ENCODE measurements around the gene SPAG8.

Gene SPAG8

GRCh38 chr9:35812025-35812602 lies at the start of gene SPAG8:
TSS of gene SPAG8 (minus strand) at chr9:35812262. CDS start at chr9:35812147, 115 bp downstream.
- peak within 1 kb of the TSS; percentile 52 for H3K4me3 ChIP-seq (ENCODE audit: low read length)
- H2AFZ ChIP-seq (ENCODE audit: low read depth, low read length), result peak within 1 kb of the TSS; percentile 3
- no peaks in the 10 kb centered on the region for H3K9me3 ChIP-seq (ENCODE audit: low read length)
- H3K36me3 ChIP-seq (ENCODE audit: insufficient read depth, low read length), result no peaks in the 10 kb centered on the region
- H3K27me3 ChIP-seq (ENCODE audit: insufficient read depth, low read length), result no peaks in the 10 kb centered on the region
- H3K4me1 ChIP-seq (ENCODE audit: insufficient read depth, low read length), result peaks cover 18% of the 10 kb centered on the region

DNA sequence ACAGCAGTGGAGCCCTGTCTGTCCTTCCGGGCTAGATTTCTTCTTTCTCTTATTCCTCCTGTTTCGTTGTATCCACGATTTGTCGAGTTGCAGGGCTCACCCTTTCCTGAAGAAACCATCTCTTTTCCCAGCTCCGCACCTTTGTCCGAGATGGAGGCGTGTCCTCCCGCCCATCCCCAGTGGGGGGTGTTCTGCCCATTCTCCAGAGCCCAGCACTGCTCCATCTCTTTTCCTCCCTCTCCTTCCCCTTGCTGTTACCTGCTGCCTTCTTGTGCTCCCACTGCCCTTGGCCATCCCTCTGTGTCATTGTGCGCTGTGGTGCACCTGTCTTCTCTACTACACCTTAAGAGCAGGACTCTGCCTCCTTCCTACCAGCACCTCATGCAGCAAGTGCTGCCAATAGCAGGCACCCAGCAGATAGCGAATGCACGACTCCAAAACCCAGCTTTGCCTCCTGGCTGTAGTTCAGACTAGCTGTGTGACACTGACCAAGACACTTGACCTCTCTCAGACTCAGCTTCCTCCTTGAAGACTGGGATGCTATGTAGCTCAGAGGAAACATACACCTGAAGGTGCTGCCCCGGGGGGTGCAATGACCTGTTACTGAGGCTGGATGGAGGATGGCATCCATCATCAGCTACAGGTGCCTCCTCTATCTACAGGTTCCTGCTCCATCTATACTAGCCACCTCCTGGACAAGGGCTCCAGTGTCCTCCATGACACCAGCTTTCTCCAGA lies 49.3 kb upstream of the SPAG8 start:
- no peaks in the 10 kb centered on the region for H3K4me1 ChIP-seq (ENCODE audit: insufficient read depth, low read length)
- H3K9me3 ChIP-seq (ENCODE audit: low read length), result no peaks in the 10 kb centered on the region
- H3K36me3 ChIP-seq (ENCODE audit: insufficient read depth, low read length), result no peaks in the 10 kb centered on the region
- H2AFZ ChIP-seq (ENCODE audit: low read depth, low read length), result no peak overlapping the region
- H3K4me3 ChIP-seq (ENCODE audit: low read length), result no peak overlapping the region
- no peaks in the 10 kb centered on the region for H3K27me3 ChIP-seq (ENCODE audit: insufficient read depth, low read length)

GRCh38 chr9:35859990-35860339 lies 47.9 kb upstream of the SPAG8 start:
- Histone ChIP-seq H3K9me3 (ENCODE audit: low read length) (no peaks in the 10 kb centered on the region), H3K4me3 (ENCODE audit: low read length) (no peak overlapping the region), H3K4me1 (ENCODE audit: insufficient read depth, low read length) (no peaks in the 10 kb centered on the region), H3K36me3 (ENCODE audit: insufficient read depth, low read length) (peaks cover under 1% of the 10 kb centered on the region), H2AFZ (ENCODE audit: low read depth, low read length) (no peak overlapping the region), H3K27me3 (ENCODE audit: insufficient read depth, low read length) (no peaks in the 10 kb centered on the region)

- no peaks in the 10 kb centered on the region for H3K27me3 ChIP-seq (ENCODE audit: insufficient read depth, low read length)
- H3K4me3 ChIP-seq (ENCODE audit: low read length), result no peak overlapping the region
- H3K4me1 ChIP-seq (ENCODE audit: insufficient read depth, low read length), result no peaks in the 10 kb centered on the region
- peaks cover 2% of the 10 kb centered on the region for H3K36me3 ChIP-seq (ENCODE audit: insufficient read depth, low read length)
- no peak overlapping the region for H2AFZ ChIP-seq (ENCODE audit: low read depth, low read length)
- no peaks in the 10 kb centered on the region for H3K9me3 ChIP-seq (ENCODE audit: low read length)
These were observed 47.4 kb upstream of the SPAG8 start for GRCh38 chr9:35859310-35859989.

DNA sequence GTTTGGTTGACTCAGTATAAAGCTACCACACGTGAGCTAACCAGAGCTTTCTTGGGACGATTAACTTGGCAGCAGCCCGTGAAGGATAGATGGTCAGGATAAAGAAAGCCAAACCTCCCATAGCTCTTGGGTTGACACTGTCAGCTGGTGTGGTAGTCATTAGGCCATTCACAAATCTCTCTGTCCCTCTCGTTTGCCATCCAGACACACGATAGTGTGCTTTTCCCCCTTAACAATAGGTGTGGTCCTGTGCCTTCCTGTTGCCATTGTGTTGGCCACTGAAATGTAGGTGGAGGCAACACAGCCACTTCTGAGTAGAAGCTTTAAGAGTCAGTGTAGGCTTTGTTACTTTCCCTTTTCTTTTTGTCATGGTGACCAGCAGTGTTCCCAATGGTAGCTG lies 46.4 kb upstream of the SPAG8 start:
- no peaks in the 10 kb centered on the region for H3K4me1 ChIP-seq (ENCODE audit: insufficient read depth, low read length)
- no peaks in the 10 kb centered on the region for H3K27me3 ChIP-seq (ENCODE audit: insufficient read depth, low read length)
- no peak overlapping the region for H3K4me3 ChIP-seq (ENCODE audit: low read length)
- H2AFZ ChIP-seq (ENCODE audit: low read depth, low read length), result no peak overlapping the region
- no peaks in the 10 kb centered on the region for H3K9me3 ChIP-seq (ENCODE audit: low read length)
- H3K36me3 ChIP-seq (ENCODE audit: insufficient read depth, low read length), result peaks cover 2% of the 10 kb centered on the region

- no peaks in the 10 kb centered on the region for H3K27me3 ChIP-seq (ENCODE audit: insufficient read depth, low read length)
- H3K4me3 ChIP-seq (ENCODE audit: low read length), result no peak overlapping the region
- peaks cover 5% of the 10 kb centered on the region for H3K36me3 ChIP-seq (ENCODE audit: insufficient read depth, low read length)
- no peaks in the 10 kb centered on the region for H3K9me3 ChIP-seq (ENCODE audit: low read length)
- no peaks in the 10 kb centered on the region for H3K4me1 ChIP-seq (ENCODE audit: insufficient read depth, low read length)
- H2AFZ ChIP-seq (ENCODE audit: low read depth, low read length), result no peak overlapping the region
These were observed 44.8 kb upstream of the SPAG8 start for GRCh38 chr9:35856882-35857281.

GRCh38 chr9:35856206-35856605 lies 44.1 kb upstream of the SPAG8 start:
- Histone ChIP-seq H3K9me3 (ENCODE audit: low read length) (no peaks in the 10 kb centered on the region), H3K27me3 (ENCODE audit: insufficient read depth, low read length) (no peaks in the 10 kb centered on the region), H2AFZ (ENCODE audit: low read depth, low read length) (no peak overlapping the region), H3K4me3 (ENCODE audit: low read length) (no peak overlapping the region), H3K36me3 (ENCODE audit: insufficient read depth, low read length) (peaks cover 7% of the 10 kb centered on the region), H3K4me1 (ENCODE audit: insufficient read depth, low read length) (no peaks in the 10 kb centered on the region)

DNA sequence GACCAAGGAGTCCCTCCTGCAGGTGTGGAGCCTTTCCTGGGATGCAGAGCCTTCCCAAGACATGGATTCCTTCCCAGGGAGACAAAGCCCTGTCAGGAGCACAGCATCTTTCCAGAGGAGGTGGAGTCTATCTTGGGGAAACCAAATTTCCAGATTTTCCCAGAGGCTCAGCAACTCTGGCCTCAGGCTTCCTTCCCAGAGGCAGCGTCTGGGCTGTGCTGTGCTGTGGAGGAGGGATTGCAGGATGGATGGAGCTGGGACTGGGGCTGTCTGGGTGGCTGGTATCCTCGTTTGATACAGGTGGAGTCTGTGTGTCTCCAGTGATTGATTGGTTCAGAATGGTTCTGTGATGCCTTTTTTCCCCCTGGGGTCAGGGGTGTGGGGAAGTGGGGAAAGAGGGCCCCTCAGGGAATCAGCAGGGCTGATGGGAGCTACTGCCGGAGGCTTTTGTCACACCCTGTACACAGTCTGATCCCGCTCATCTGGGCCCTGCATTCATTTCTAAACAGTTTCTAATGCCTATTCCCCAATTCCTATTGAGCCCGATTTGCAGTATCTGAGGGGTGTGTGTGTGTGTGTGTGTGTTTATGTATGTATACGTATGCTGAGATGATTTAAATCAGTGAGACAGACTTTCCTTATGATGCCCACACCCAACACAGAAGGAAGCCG lies 42.2 kb upstream of the SPAG8 start:
- Histone ChIP-seq H3K4me3 (ENCODE audit: low read length) (no peak overlapping the region), H3K4me1 (ENCODE audit: insufficient read depth, low read length) (no peaks in the 10 kb centered on the region), H3K9me3 (ENCODE audit: low read length) (no peaks in the 10 kb centered on the region), H3K36me3 (ENCODE audit: insufficient read depth, low read length) (peaks cover 14% of the 10 kb centered on the region), H3K27me3 (ENCODE audit: insufficient read depth, low read length) (no peaks in the 10 kb centered on the region), H2AFZ (ENCODE audit: low read depth, low read length) (no peak overlapping the region)

DNA sequence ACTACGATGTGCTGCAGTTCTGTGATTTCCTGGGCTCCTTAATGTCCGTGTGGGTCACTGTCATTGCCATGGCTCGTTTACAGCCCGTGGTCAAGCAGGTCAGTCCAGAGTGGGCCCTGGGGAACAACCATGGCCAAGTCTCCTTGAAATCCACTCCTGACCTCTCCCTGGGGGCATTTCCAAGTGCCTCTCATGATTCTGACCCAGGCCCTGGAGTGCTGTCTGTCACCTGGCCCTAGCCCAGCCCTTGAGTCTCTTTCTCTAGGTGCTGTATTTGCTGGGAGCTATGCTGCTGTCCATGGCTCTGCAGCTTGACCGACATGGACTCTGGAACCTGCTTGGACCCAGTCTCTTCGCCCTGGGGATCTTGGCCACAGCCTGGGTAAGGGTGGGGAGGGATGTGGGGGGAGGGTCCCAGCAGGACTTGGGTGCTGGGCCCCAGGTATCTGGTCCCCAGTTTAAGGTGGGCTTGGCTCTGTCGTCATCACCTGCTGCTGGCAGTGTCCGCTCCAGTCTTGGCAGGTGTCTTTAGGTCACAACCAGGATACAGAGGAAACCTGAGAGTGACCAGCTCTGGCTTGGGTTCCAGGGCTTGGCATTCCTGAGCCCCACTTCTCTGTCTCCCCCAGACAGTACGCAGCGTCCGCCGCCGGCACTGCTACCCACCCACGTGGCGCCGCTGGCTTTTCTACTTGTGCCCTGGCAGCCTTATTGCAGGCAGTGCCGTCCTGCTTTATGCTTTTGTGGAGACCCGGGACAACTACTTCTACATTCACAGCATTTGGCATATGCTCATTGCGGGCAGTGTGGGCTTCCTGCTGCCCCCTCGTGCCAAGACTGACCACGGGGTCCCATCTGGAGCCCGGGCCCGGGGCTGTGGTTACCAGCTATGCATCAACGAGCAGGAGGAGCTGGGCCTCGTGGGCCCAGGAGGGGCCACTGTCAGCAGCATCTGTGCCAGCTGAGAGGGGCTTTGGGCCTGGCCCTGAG lies 41.1 kb upstream of the SPAG8 start:
- Histone ChIP-seq H3K27me3 (ENCODE audit: insufficient read depth, low read length) (no peaks in the 10 kb centered on the region), H3K4me3 (ENCODE audit: low read length) (no peak overlapping the region), H3K4me1 (ENCODE audit: insufficient read depth, low read length) (no peaks in the 10 kb centered on the region), H3K36me3 (ENCODE audit: insufficient read depth, low read length) (peaks cover 17% of the 10 kb centered on the region), H2AFZ (ENCODE audit: low read depth, low read length) (no peak overlapping the region), H3K9me3 (ENCODE audit: low read length) (no peaks in the 10 kb centered on the region)

GRCh38 chr9:35852267-35852815 lies 40.3 kb upstream of the SPAG8 start:
- Histone ChIP-seq H3K4me1 (ENCODE audit: insufficient read depth, low read length) (no peaks in the 10 kb centered on the region), H3K4me3 (ENCODE audit: low read length) (no peak overlapping the region), H3K36me3 (ENCODE audit: insufficient read depth, low read length) (peaks cover 24% of the 10 kb centered on the region), H3K9me3 (ENCODE audit: low read length) (no peaks in the 10 kb centered on the region), H2AFZ (ENCODE audit: low read depth, low read length) (no peak overlapping the region), H3K27me3 (ENCODE audit: insufficient read depth, low read length) (no peaks in the 10 kb centered on the region)

GRCh38 chr9:35847792-35848572 lies 35.9 kb upstream of the SPAG8 start:
- Histone ChIP-seq H3K27me3 (ENCODE audit: insufficient read depth, low read length) (no peaks in the 10 kb centered on the region), H3K9me3 (ENCODE audit: low read length) (no peaks in the 10 kb centered on the region), H3K36me3 (ENCODE audit: insufficient read depth, low read length) (peaks cover 36% of the 10 kb centered on the region), H3K4me1 (ENCODE audit: insufficient read depth, low read length) (no peaks in the 10 kb centered on the region), H3K4me3 (ENCODE audit: low read length) (no peak overlapping the region), H2AFZ (ENCODE audit: low read depth, low read length) (no peak overlapping the region)
